ENCODE data around the gene BACE1-AS.

DNA sequence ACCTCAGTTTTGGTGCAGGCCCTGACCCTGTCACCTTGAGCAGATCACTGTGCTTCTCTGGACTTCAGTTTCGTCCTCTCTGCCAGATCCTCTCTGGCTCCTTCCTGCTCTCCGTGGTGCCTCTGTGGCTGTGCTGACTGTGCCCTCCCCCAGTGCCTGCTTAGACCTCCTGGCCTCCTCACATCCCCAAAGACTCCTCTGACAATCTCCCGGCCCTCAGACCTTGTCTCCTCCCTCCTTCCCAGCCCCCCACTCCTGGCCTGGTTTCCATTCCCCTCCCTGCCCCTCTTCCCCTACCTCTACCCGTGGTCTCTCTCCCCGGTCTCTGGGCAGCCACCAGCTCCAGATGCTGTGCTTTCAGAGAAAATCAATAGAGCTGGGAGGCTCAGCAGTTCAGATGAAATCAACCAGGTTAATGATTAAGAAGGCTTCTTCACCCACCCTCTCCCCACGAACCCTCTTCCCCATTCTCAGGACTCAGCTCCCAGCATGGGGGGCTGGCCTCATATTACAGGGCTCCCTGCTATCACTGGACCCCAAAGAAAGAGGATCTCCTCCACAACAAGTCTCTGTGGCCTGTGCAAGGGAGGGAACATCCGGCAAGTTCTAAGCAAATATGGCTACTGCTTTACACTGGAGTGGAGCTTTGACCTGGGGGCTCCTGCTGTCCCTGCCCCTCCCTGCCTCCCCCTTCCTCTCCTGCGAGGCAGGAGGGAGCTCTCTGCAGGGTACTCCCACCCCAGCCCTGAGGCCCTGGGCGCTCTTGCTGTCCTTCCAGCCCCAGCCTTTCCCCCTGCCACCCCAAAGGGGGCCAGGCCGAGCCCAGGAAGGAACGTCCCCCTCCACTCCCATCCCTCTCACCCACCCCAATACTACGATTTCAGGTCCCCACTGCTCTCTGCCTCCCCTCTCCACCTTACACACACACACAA is 8.5 kb downstream of the BACE1-AS start:
- TF ChIP-seq, protein P1, sequence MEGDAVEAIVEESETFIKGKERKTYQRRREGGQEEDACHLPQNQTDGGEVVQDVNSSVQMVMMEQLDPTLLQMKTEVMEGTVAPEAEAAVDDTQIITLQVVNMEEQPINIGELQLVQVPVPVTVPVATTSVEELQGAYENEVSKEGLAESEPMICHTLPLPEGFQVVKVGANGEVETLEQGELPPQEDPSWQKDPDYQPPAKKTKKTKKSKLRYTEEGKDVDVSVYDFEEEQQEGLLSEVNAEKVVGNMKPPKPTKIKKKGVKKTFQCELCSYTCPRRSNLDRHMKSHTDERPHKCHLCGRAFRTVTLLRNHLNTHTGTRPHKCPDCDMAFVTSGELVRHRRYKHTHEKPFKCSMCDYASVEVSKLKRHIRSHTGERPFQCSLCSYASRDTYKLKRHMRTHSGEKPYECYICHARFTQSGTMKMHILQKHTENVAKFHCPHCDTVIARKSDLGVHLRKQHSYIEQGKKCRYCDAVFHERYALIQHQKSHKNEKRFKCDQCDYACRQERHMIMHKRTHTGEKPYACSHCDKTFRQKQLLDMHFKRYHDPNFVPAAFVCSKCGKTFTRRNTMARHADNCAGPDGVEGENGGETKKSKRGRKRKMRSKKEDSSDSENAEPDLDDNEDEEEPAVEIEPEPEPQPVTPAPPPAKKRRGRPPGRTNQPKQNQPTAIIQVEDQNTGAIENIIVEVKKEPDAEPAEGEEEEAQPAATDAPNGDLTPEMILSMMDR (IDR thresholded peaks at IDR 0.05; ENCODE audit: control extremely low read depth in 1 of 3, insufficient read depth in 1 of 3, low read depth in 1 of 3, low read length in 3 of 3), result no peak
- TF ChIP-seq POLR2A (IDR thresholded peaks at IDR 0.05; ENCODE audit: control extremely low read depth in 1 of 2, low read depth in 2 of 2, low read length in 2 of 2) (no peak), CEBPB (IDR thresholded peaks at IDR 0.05; ENCODE audit: low read depth, low read length) (no peak), EZH2 (IDR thresholded peaks at IDR 0.05; ENCODE audit: low read depth, low read length, severe bottlenecking) (no peak), RNF2 (IDR thresholded peaks at IDR 0.05; ENCODE audit: borderline replicate concordance, low read depth, low read length, missing control alignments, poor library complexity, severe bottlenecking) (no peak), EGR1 (IDR thresholded peaks at IDR 0.05; ENCODE audit: borderline replicate concordance, low read depth, low read length) (no peak), GABPA (IDR thresholded peaks at IDR 0.05; ENCODE audit: borderline replicate concordance, insufficient read depth, low read length) (no peak)
- TF ChIP-seq, protein P2, sequence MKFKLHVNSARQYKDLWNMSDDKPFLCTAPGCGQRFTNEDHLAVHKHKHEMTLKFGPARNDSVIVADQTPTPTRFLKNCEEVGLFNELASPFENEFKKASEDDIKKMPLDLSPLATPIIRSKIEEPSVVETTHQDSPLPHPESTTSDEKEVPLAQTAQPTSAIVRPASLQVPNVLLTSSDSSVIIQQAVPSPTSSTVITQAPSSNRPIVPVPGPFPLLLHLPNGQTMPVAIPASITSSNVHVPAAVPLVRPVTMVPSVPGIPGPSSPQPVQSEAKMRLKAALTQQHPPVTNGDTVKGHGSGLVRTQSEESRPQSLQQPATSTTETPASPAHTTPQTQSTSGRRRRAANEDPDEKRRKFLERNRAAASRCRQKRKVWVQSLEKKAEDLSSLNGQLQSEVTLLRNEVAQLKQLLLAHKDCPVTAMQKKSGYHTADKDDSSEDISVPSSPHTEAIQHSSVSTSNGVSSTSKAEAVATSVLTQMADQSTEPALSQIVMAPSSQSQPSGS (IDR thresholded peaks at IDR 0.05; ENCODE audit: low read length), result no peak
- TF ChIP-seq, protein P3, sequence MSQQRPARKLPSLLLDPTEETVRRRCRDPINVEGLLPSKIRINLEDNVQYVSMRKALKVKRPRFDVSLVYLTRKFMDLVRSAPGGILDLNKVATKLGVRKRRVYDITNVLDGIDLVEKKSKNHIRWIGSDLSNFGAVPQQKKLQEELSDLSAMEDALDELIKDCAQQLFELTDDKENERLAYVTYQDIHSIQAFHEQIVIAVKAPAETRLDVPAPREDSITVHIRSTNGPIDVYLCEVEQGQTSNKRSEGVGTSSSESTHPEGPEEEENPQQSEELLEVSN (IDR thresholded peaks at IDR 0.05), result no peak
